K562 (cell line): Measurements from ENCODE around the gene LASP1.
"Not testable (repeated sequence)": the region's sequence is repeated elsewhere in the genome, so short reads cannot be mapped to it uniquely, and the experiment has no call there.

Source experiments
- ADNP ChIP-seq: fragments of 200-800 bp; sonication (Bioruptor generic); IDR thresholded peaks from 2 replicates; pipeline ENCODE4 v1.6.1; 2016; ENCODE audit warnings: missing genetic modification characterization, missing compliant biosample characterization
- CHD2 ChIP-seq: IDR thresholded peaks from 2 replicates; pipeline ENCODE4 v1.6.1; 2011; ENCODE audit warnings: low read depth, low read length
- KDM1A ChIP-seq, 2 experiments: fragments of 450-650 bp; IDR thresholded peaks; 2 replicates each; pipeline ENCODE4 v1.6.1; 2016; ENCODE audit warnings: mild to moderate bottlenecking in 2 of 2
- MBD1 ChIP-seq: fragments of 250-450 bp; sonication (Bioruptor Pico); IDR thresholded peaks from 2 replicates; pipeline ENCODE4 v1.8.0; 2022; ENCODE audit warnings: inconsistent platforms
- ZBED1 ChIP-seq: IDR thresholded peaks from 2 replicates; pipeline ENCODE4 v1.6.1; 2014

GRCh38 chr17:38930782-38931181 is 60.9 kb downstream of the LASP1 start:
- TF ChIP-seq MBD1 (CRISPR knock-in tag); ZBED1; KDM1A (IDR thresholded peaks at IDR 0.05); CHD2; ADNP: not testable (repeated sequence)
